GM12892 (cell line): Measurements from ENCODE around the gene POU6F2.
"Not testable (repeated sequence)": the region's sequence is repeated elsewhere in the genome, so short reads cannot be mapped to it uniquely, and the experiment has no call there.

Experiments
- POLR2A ChIP-seq: IDR thresholded peaks from 2 replicates; pipeline ENCODE4 v1.6.1; 2011; ENCODE audit warnings: low read depth, low read length, control low read depth
- POLR2AphosphoS5 ChIP-seq: IDR thresholded peaks from 2 replicates; pipeline ENCODE4 v1.6.1; 2011; ENCODE audit warnings: low read depth, low read length, control low read depth

- TF ChIP-seq POLR2A, POLR2AphosphoS5: not testable (repeated sequence)
Measured at GRCh38 chr7:39013049-39013939, 35.6 kb downstream of the POU6F2 start.
